GM19438 (cell line): ENCODE measurements around the gene PMP22.
"Not testable (repeated sequence)": the region's sequence is repeated elsewhere in the genome, so short reads cannot be mapped to it uniquely, and the experiment has no call there.

Experiments
- ATAC-seq: cut with Tn5 transposase; IDR thresholded peaks from one replicate; pipeline ENCODE4 v1.9.1; 2021; ENCODE audit warnings: low read depth; ENCODE audit not compliant: unreplicated experiment

PMP22 gene

DNA sequence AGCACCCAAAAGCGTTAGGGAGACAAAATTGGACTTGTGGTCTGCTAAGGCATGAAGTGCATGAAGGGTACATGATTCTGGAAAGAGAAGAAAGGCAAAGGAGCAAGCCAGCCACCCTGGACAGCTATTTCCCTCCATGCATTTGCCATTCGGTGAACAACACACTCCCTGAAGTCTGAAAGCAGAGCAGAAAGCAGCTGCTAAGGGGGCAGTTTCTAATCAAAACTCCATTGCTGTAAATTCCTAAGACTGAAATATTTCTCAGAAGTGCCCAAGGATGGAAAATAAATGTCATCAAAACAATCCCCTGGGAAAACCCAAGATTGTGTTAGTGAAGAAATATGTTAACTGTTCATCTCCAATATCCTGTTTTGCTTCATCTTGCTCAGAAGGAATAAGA lies 44.3 kb downstream of the PMP22 start:
- ATAC-seq: no peak

DNA sequence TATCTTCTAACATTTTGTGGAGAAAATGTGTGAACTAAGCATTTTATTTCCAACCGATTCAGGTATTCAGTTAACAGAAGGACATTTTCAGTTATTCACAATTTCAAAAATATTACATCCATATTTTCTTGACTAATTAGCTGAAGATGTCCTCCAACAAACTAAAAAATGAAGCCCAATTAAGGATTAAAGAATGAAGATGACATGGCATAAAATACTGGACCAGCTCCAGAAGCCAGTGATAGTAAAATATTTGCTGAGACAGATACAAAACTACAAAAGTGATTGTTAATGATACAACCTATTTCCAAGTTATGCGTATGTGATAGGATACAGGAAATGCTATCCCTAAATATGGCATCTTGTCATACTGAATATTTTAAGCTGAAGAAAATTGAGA lies 48.6 kb downstream of the PMP22 start:
- no peak for ATAC-seq

DNA sequence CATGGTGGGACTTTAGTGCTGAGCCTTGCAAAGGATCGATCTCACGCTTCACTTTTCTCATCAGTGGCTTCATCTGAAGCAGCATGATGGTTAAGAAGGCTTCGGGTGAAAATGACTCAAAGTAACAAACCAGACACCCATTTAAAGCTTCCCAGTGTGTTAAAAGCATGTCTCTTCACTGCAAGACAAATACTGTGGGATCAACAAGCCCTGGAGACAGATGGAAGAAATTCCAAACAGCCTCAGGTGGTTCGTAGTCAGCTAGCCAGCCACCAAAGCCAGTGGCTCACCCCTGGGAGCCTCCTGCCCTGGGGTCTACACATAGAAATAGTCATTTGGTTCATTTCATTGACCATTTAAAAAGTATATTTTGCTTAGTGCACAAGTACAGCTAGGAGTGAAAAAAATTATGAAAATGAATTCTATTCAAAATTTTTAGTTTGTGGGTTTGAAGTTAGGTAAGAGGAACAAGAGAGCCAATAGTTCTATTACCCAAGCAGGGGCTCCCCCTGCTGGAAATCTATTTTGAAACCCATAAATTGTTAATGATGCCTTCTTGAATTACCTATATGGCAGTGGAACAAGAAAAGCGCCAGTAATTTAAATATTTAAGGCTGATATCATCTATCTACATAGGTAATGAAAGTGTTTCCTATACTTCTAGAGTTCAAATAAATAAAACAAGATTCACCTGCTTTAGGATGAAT lies 51.6 kb downstream of the PMP22 start:
- no peak for ATAC-seq

DNA sequence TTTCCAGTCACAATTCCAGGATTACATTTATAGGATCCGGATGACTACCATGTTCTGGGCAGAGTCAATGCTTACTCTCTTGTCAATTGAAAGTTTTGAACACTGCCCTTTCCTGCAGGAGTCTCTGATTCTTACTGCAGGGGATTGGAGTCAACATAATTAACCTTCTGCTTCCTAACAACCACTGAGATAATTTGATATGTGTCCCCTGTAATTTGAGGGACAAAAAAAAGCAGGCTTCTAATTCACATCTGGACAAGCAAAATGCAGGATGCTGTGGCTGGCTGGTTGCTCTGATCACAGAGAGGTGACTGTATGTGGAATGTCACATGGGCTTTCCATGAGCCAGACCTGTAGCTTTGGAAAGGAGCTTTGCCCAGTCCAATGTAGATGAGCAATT lies 54.9 kb downstream of the PMP22 start:
- no peak for ATAC-seq

DNA sequence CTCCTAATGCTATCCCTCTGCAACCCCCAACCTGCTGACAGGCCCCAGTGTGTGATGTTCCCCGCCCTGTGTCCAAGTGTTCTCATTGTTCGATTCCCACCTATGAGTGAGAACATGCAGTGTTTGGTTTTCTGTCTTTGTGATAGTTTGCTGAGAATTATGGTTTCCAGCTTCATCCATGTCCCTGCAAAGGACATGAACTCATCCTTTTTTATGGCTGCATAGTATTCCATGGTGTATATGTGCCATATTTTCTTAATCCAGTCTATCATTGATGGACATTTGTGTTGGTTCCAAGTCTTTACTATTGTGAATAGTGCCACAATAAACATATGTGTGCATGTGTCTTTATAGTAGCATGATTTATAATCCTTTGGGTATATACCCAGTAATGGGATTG lies 62.1 kb downstream of the PMP22 start:
- ATAC-seq: not testable (repeated sequence)

DNA sequence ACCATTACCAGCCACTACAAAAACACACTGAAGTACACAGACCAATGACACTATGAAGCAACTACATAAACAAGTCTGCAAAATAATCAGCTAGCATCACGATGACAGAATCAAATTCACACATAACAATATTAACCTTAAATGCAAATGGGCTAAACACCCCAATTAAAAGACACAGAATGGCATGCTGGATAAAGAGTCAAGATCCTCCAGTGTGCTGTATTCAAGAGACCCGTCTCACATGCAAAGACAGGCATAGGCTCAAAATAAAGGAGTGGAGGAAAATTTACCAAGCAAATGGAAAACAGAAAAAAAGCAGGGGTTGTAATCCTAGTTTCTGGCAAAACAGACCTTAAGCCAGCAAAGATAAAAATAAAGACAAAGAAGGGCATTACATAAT lies 64.6 kb downstream of the PMP22 start:
- ATAC-seq: not testable (repeated sequence)

DNA sequence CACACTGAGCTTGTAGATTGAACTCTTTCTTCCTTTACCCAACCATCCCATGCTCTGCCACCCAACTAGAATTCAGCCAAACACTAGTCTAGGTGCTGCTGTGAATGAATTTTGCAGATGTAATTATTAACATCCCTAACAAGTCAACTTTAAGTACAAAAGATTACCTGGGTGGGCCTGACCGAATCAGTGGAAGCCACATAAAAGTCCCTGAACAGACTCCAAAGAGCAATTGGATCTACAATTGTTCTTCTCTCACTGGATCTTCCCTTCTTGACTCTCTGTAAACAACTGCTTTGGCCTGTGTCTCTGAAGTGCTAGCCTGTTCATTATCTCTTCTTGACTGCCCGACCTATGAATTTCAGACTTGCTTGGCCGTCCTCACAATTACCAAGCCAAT lies 67.9 kb downstream of the PMP22 start:
- no peak for ATAC-seq

DNA sequence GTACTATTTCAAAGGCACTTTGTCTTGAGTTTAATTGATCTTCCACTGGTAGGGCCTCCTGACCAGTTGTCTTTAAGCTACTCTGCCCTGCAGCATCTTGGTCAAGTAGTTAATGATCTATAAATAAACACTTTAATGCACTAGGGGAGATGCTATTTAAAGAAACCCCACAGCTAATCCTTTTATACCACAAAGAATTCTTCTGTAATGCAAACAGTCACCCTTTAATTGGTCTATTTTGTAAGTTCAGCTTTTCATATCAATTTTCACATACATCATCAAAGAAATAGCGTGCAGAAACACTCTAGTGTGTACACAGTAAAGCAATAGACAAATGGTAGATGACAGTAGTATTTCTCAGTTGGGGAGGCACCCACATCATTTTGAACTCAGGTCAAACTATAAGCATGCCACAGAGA lies 70.3 kb downstream of the PMP22 start:
- ATAC-seq: no peak

DNA sequence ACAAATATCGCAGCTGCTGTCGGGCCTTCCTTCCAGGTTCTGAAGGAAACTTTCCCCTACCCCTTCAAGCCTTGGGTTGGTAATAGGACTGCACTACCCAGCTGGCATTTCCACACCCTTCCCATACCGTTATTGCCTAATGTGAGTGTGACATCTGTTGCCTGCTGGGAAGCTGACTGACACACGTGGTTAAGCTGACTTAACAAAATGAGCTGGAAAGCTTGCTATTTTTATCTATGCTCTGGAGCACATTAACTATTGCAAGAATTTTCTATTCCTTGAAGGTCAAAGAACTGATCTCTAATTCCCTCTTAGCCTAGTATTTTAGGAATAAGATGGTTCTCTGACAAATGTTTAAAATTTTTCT lies 79.5 kb downstream of the PMP22 start:
- no peak for ATAC-seq

DNA sequence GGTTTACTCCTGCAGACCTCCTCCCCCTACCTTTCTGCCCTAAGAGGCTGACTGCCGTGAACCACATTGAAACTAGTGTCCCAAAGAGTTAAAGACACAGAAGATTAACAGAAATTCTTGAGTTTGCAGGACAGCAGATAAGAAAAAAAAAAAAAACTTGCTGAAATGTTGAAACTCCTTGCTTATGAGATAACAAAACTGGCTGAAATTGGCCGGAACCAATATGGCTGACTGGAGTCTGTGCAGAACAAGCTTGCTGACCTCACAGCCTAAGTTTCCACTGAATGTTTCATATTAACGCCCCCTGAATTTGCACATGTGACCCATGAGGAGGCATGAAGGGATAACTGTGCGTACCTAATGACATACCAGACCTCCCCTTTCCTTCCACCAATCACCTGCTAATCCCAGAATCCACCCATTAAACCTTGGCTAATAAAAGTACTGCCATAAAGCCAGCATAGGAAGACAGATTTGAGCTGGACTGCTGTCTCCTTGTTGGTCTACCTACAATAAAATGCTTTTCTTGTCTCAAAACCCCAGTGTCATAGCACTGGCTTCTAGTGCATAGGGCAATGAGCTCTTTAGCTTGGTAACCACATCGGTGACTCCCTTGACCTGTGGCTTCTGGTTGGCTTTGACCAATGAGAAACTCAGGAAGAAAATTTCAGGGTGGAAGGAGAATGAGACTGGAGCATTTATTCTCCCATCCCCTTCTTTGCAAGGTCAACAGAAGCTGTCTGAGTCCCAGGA lies 80.1 kb downstream of the PMP22 start:
- no peak for ATAC-seq

DNA sequence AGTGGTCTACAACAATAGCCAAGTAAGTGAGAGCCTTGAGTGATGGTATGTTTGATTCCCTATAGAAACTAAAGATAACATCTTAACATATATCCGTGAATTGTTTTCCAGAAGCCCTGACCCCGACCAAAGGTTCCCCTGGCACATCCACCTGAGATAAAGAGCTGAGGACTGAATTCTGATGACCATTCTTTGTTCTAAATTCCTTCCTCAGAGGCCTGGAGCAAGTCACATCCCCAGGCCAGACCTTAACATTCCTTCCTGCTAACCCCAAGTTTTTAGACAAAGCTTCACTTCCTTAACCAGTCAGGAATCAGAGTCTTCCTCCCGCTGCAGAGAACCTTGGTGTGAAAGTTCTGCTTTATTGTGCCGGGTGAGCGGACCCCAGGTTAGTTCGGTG lies 83.3 kb downstream of the PMP22 start:
- ATAC-seq: no peak

DNA sequence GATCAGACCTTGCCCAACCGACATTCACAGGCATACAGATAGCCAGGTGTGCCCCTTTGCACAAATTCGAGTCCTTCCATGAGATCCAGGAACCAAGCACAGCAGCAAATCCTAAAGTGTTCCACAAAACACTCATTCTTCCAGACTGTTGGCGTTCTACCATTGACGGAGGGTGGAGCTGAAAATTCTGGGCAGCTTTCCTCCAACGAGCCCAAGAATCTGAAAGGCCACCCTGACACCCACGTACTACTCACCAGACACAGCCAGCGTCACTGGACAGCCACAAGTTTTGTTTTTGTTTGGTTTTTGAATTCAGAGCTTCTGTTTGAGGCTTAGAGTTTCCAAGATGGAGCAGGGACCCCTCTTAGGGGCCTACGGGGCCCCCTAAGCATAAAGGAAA lies 83.8 kb downstream of the PMP22 start:
- ATAC-seq: no peak

DNA sequence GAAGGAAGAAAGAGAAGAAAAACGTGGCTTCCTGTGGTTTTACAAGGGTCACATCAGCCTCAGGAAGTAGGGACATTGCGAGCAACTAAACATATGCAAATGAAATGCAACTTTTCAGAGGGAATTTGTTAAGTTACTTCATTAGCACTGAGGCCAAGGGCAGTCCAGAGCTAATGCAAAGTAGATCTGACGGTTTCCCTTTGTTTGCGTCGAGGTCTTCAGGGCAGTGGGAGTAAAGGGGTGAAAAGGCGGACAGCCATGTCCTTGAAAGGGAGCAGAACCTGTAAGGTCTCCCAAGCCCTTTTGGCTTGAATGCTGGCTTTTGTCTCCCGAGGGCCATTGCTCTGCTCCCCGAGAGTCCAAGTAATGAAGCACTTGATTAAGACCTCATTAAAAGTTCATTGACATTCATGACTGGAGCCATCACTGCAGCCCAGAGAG lies 85.0 kb downstream of the PMP22 start:
- no peak for ATAC-seq
